ENCODE results near the gene RBMS3. TPM values are rescaled to one million over a fixed set of nuclear protein-coding genes. Genes with fewer than 3 reads are reported as not detected.

Gene RBMS3
- total and polyA plus RNA-seq, 2 of the 8 experiments (the other 6 are each of a cell fraction or from before 2014, with no cell fraction given) = 3.7 to 6.9 TPM

GRCh38 chr3:29937185-29937584, 656.3 kb downstream of the RBMS3 start:
- Histone ChIP-seq H3K4me1 (replicated peaks in 1 of 4; ENCODE audit: control insufficient read depth in 3 of 4, insufficient read depth in 4 of 4, low read length in 3 of 4) (peaks cover 0 to 2% (median under 1%) of the 10 kb centered on the region in 4 experiments; a peak in 2 of 7 replicates), H4K20me1 (replicated peaks in 1 of 2; ENCODE audit: control insufficient read depth in 1 of 2, insufficient read depth in 2 of 2, low read length in 2 of 2) (no peaks in the 10 kb centered on the region), H3K4me2 (ENCODE audit: insufficient read depth in 1 of 2, low read depth in 2 of 2, low read length in 2 of 2) (no peak overlapping the region), H2AFZ (ENCODE audit: low read length) (no peak overlapping the region), H4K8ac (ENCODE audit: extremely low read depth, insufficient read depth, low read length) (no peak overlapping the region), H2BK120ac (replicated peaks; ENCODE audit: low read depth, low read length) (no peak overlapping the region), H3K4ac (replicated peaks; ENCODE audit: insufficient read length, low read depth, low read length) (no peak overlapping the region), H2BK12ac (ENCODE audit: low read depth, low read length) (no peak overlapping the region), H3K27ac (ENCODE audit: low read depth, low read length) (no peak overlapping the region), H4K5ac (ENCODE audit: insufficient read length, low read depth, low read length) (no peak overlapping the region), H2AK5ac (ENCODE audit: low read depth, low read length) (no peak overlapping the region), H2BK15ac (ENCODE audit: low read length) (no peak overlapping the region), H3K56ac (replicated peaks; ENCODE audit: insufficient read length, low read depth, low read length) (no peak overlapping the region), H3K36me3 (ENCODE audit: control insufficient read depth in 2 of 4, insufficient read depth in 4 of 4, low read length in 3 of 4) (no peaks in the 10 kb centered on the region), H3K14ac (ENCODE audit: insufficient read length) (no peak overlapping the region), H3K23me2 (ENCODE audit: low read depth, low read length) (no peaks in the 10 kb centered on the region), H2BK5ac (ENCODE audit: low read depth, low read length) (no peak overlapping the region), H3K9ac (replicated peaks in 1 of 4; ENCODE audit: extremely low read depth in 1 of 4, low read depth in 3 of 4, low read length in 3 of 4) (no peak overlapping the region), H3K27me3 (replicated peaks in 1 of 4; ENCODE audit: control insufficient read depth in 3 of 4, extremely low read depth in 1 of 4, insufficient read depth in 3 of 4, low read length in 3 of 4) (no peaks in the 10 kb centered on the region), H2BK20ac (ENCODE audit: low read length) (no peak overlapping the region), H4K91ac (replicated peaks; ENCODE audit: insufficient read length, low read length) (no peak overlapping the region), H3K9me3 (ENCODE audit: insufficient read depth in 2 of 2, low read depth in 1 of 2, low read length in 1 of 2) (no peaks in the 10 kb centered on the region), H3K4me3 (ENCODE audit: extremely low read depth in 1 of 4, insufficient read depth in 2 of 4, low read depth in 3 of 4, low read length in 4 of 4) (no peak overlapping the region), H3K79me1 (ENCODE audit: low read depth, low read length) (no peaks in the 10 kb centered on the region), H3K79me2 (ENCODE audit: control insufficient read depth in 1 of 2, insufficient read depth in 2 of 2, low read length in 2 of 2) (no peaks in the 10 kb centered on the region), H3K18ac (ENCODE audit: extremely low read depth, low read length) (no peak overlapping the region), H3K23ac (ENCODE audit: insufficient read length) (no peak overlapping the region)
- CTCF ChIA-PET (ENCODE audit: partially characterized antibody) = interaction anchor here (1.7 kb wide), 1 partner anchor 56 kb away, joined by 4 read pairs; no protein-coding TSS in a partner anchor
- POLR2A ChIA-PET (ENCODE audit: partially characterized antibody) = no interaction called here
- no peak for FAIRE-seq
- TF ChIP-seq EGR1 (IDR thresholded peaks at IDR 0.05; ENCODE audit: borderline replicate concordance, low read depth, low read length) = no peak
- no peak for TF ChIP-seq KDM1A (IDR thresholded peaks at IDR 0.05; ENCODE audit: borderline replicate concordance, low read length)
- no peak for TF ChIP-seq CHD1 (IDR thresholded peaks at IDR 0.05; ENCODE audit: low read depth, low read length)
- no peak for TF ChIP-seq FOSL1 (IDR thresholded peaks at IDR 0.05; ENCODE audit: insufficient read depth, low read depth, low read length)
- TF ChIP-seq EZH2 (IDR thresholded peaks at IDR 0.05; ENCODE audit: low read depth, low read length, severe bottlenecking) = no peak
- TF ChIP-seq TCF12 (IDR thresholded peaks at IDR 0.05; ENCODE audit: low read depth, low read length) = no peak
- TF ChIP-seq SRF (IDR thresholded peaks at IDR 0.05; ENCODE audit: low read depth, low read length) = no peak
- no peak for TF ChIP-seq CBX5 (IDR thresholded peaks at IDR 0.05; ENCODE audit: low read depth, low read length)
- TF ChIP-seq POLR2A (IDR thresholded peaks at IDR 0.05; ENCODE audit: control extremely low read depth in 1 of 2, low read depth in 2 of 2, low read length in 2 of 2) = no peak
- TF ChIP-seq PHF8 (conservative IDR thresholded peaks at IDR 0.05; ENCODE audit: low read depth, low read length) = no peak
- TF ChIP-seq RFX5 (IDR thresholded peaks at IDR 0.05; ENCODE audit: borderline replicate concordance, low read depth, low read length) = no peak
- no peak for TF ChIP-seq CTBP2 (IDR thresholded peaks at IDR 0.05; ENCODE audit: borderline replicate concordance, insufficient read depth, insufficient read length, low read length)
- TF ChIP-seq JUND (IDR thresholded peaks at IDR 0.05; ENCODE audit: low read length) = no peak
- TF ChIP-seq USF2 (IDR thresholded peaks at IDR 0.05; ENCODE audit: low read length) = no peak
- DNase-seq (ENCODE audit: low read depth in 1 of 2, low spot score in 2 of 2) = no peak
